Colonic mucosa (tissue), 4 donors: ENCODE data around the gene SPRTN. TPM values are rescaled to one million over a fixed set of nuclear protein-coding genes. Genes with fewer than 3 reads are reported as not detected.
A peak's percentile ranks its signal among the peaks of the same experiment; 100 is the strongest.

Experiments used
- DNase-seq: peaks from one replicate; pipeline ENCODE4 v3.0.0-alpha.2; 2020
- H3K27ac ChIP-seq: fragments of 200-600 bp; one replicate; pipeline ENCODE4 v1.8.0; 2021
- H3K27me3 ChIP-seq: fragments of 200-600 bp; one replicate; pipeline ENCODE4 v1.8.0; 2021
- H3K36me3 ChIP-seq: fragments of 200-600 bp; one replicate; pipeline ENCODE4 v1.8.0; 2021
- H3K4me1 ChIP-seq: fragments of 200-600 bp; one replicate; pipeline ENCODE4 v1.8.0; 2021; ENCODE audit warnings: mild to moderate bottlenecking
- H3K4me3 ChIP-seq: fragments of 200-600 bp; one replicate; pipeline ENCODE4 v1.8.0; 2021
- H3K9ac ChIP-seq, 2 donors: one replicate each; pipeline ENCODE4 v1.7.0; 2013; ENCODE audit warnings: control low read depth in 2 of 2, low read depth in 2 of 2, low read length in 2 of 2
- H3K9me3 ChIP-seq: fragments of 200-600 bp; one replicate; pipeline ENCODE4 v1.8.0; 2021
- CTCF ChIP-seq: fragments of 200-600 bp; IDR thresholded peaks from one replicate; pipeline ENCODE4 v1.8.0; 2022; ENCODE audit warnings: antibody characterized with exemption, mild to moderate bottlenecking
- intact Hi-C: fragments of 100-400 bp; cut with DNase I; formaldehyde crosslinking; loops from one replicate; pipeline ENCODE4 v1.14.1; 2022
- total RNA-seq, 2 donors: library from RNA; stranded (reverse); fragmentation: NEBNext Ultra II Directional in 1 of 2; extraction: Animal tissue kit (Norgen Biotek cat#: 25700) in 1 of 2; gene quantifications; one replicate each; pipeline ENCODE4 v1.2.1, GENCODE V29; 2021
- donor health status: healthy.
- donor health status: DM: no; HTN: no; CAD: no.
- donor health status: DM: no; HTN: no; CAD: no.

Gene SPRTN
- total RNA-seq, 2 donors from 2014 or later: 8.5 to 12.3 TPM

- Histone ChIP-seq H3K27ac (no peak overlapping the region), H3K27me3 (no peaks in the 10 kb centered on the region), H3K9me3 (no peaks in the 10 kb centered on the region), H3K36me3 (no peaks in the 10 kb centered on the region), H3K9ac (no peak overlapping the region), H3K4me1 (no peaks in the 10 kb centered on the region), H3K4me3 (no peak overlapping the region)
- no peak for TF ChIP-seq CTCF
- DNase-seq: no peak
- intact Hi-C loops: no loop called here
Observed at GRCh38 chr1:231311720-231312431, 26.2 kb upstream of the SPRTN start.

- no peak for TF ChIP-seq CTCF
Observed at GRCh38 chr1:231312432-231312788, 25.7 kb upstream of the SPRTN start.

GRCh38 chr1:231313661-231314060, 24.4 kb upstream of the SPRTN start:
- Histone ChIP-seq H3K4me1 (no peaks in the 10 kb centered on the region), H3K27ac (no peak overlapping the region), H3K27me3 (no peaks in the 10 kb centered on the region), H3K36me3 (no peaks in the 10 kb centered on the region), H3K9ac (no peak overlapping the region), H3K9me3 (no peaks in the 10 kb centered on the region), H3K4me3 (no peak overlapping the region)
- DNase-seq: no peak
- TF ChIP-seq CTCF: no peak
- intact Hi-C loops: no loop called here

More at GRCh38 chr1:231312432-231312788, 25.7 kb upstream of the SPRTN start:
- intact Hi-C loops: no loop called here
- Histone ChIP-seq H3K9me3 (no peaks in the 10 kb centered on the region), H3K27ac (no peak overlapping the region), H3K9ac (no peak overlapping the region), H3K4me3 (no peak overlapping the region), H3K27me3 (no peaks in the 10 kb centered on the region), H3K4me1 (no peaks in the 10 kb centered on the region), H3K36me3 (no peaks in the 10 kb centered on the region)
- DNase-seq: no peak

- Histone ChIP-seq H3K4me3 (no peak overlapping the region), H3K36me3 (no peaks in the 10 kb centered on the region), H3K27me3 (no peaks in the 10 kb centered on the region), H3K4me1 (no peaks in the 10 kb centered on the region), H3K9ac (no peak overlapping the region), H3K9me3 (no peaks in the 10 kb centered on the region), H3K27ac (no peak overlapping the region)
- TF ChIP-seq CTCF: peak; percentile 50
- intact Hi-C loops: no loop called here
- peak; percentile 30 for DNase-seq
Observed at GRCh38 chr1:231315887-231316286, 22.2 kb upstream of the SPRTN start.

- Histone ChIP-seq H3K9ac (no peak overlapping the region), H3K4me3 (no peak overlapping the region), H3K27me3 (no peaks in the 10 kb centered on the region), H3K36me3 (no peaks in the 10 kb centered on the region), H3K4me1 (no peaks in the 10 kb centered on the region), H3K27ac (no peak overlapping the region), H3K9me3 (no peaks in the 10 kb centered on the region)
- no peak for DNase-seq
- intact Hi-C loops: no loop called here
- TF ChIP-seq CTCF: no peak
Observed at GRCh38 chr1:231317306-231318014, 20.6 kb upstream of the SPRTN start.
